Colonic mucosa (tissue), 4 donors: Measurements from ENCODE around the gene NELL2. TPM values are rescaled to one million over a fixed set of nuclear protein-coding genes. Genes with fewer than 3 reads are reported as not detected.

ENCODE experiments used
- DNase-seq: peaks from one replicate; pipeline ENCODE4 v3.0.0-alpha.2; 2020
- H3K27ac ChIP-seq: fragments of 200-600 bp; one replicate; pipeline ENCODE4 v1.8.0; 2021
- H3K27me3 ChIP-seq: fragments of 200-600 bp; one replicate; pipeline ENCODE4 v1.8.0; 2021
- H3K36me3 ChIP-seq: fragments of 200-600 bp; one replicate; pipeline ENCODE4 v1.8.0; 2021
- H3K4me1 ChIP-seq: fragments of 200-600 bp; one replicate; pipeline ENCODE4 v1.8.0; 2021; ENCODE audit warnings: mild to moderate bottlenecking
- H3K4me3 ChIP-seq: fragments of 200-600 bp; one replicate; pipeline ENCODE4 v1.8.0; 2021
- H3K9ac ChIP-seq, 2 donors: one replicate each; pipeline ENCODE4 v1.7.0; 2013; ENCODE audit warnings: control low read depth in 2 of 2, low read depth in 2 of 2, low read length in 2 of 2
- H3K9me3 ChIP-seq: fragments of 200-600 bp; one replicate; pipeline ENCODE4 v1.8.0; 2021
- CTCF ChIP-seq: fragments of 200-600 bp; IDR thresholded peaks from one replicate; pipeline ENCODE4 v1.8.0; 2022; ENCODE audit warnings: antibody characterized with exemption, mild to moderate bottlenecking
- intact Hi-C: fragments of 100-400 bp; cut with DNase I; formaldehyde crosslinking; loops from one replicate; pipeline ENCODE4 v1.14.1; 2022
- total RNA-seq, 2 donors: library from RNA; stranded (reverse); fragmentation: NEBNext Ultra II Directional in 1 of 2; extraction: Animal tissue kit (Norgen Biotek cat#: 25700) in 1 of 2; gene quantifications; one replicate each; pipeline ENCODE4 v1.2.1, GENCODE V29; 2021
- donor health status: healthy.
- donor health status: DM: no; HTN: no; CAD: no.
- donor health status: DM: no; HTN: no; CAD: no.

The NELL2 gene
- total RNA-seq, 2 donors from 2014 or later: 2.1 to 3.0 TPM

GRCh38 chr12:44875417-44875953, 630 bp downstream of the NELL2 start:
- no peak overlapping the region for H3K9ac ChIP-seq
- H3K4me1 ChIP-seq: peaks cover 5% of the 10 kb centered on the region
- H3K27me3 ChIP-seq: peaks cover 12% of the 10 kb centered on the region
- no peak overlapping the region for H3K27ac ChIP-seq
- intact Hi-C loops: no loop called here
- no peaks in the 10 kb centered on the region for H3K9me3 ChIP-seq
- no peak for TF ChIP-seq CTCF
- no peaks in the 10 kb centered on the region for H3K36me3 ChIP-seq
- no peak for DNase-seq
- peak overlapping the region; percentile 46 for H3K4me3 ChIP-seq

- Histone ChIP-seq H3K4me1 (peaks cover 5% of the 10 kb centered on the region), H3K9ac (no peak overlapping the region), H3K4me3 (peak overlapping the region; percentile 46), H3K9me3 (no peaks in the 10 kb centered on the region), H3K27me3 (peaks cover 12% of the 10 kb centered on the region), H3K27ac (no peak overlapping the region), H3K36me3 (no peaks in the 10 kb centered on the region)
- no peak for DNase-seq
- intact Hi-C loops: no loop called here
- no peak for TF ChIP-seq CTCF
Observed at GRCh38 chr12:44874981-44875416, 1.1 kb downstream of the NELL2 start.

- DNase-seq: no peak
- H3K27ac ChIP-seq: no peak overlapping the region
- no peak overlapping the region for H3K4me3 ChIP-seq
- H3K9ac ChIP-seq: no peak overlapping the region
- no peak for TF ChIP-seq CTCF
- peaks cover 5% of the 10 kb centered on the region for H3K4me1 ChIP-seq
- intact Hi-C loops: no loop called here
- peaks cover 12% of the 10 kb centered on the region for H3K27me3 ChIP-seq
- H3K9me3 ChIP-seq: no peaks in the 10 kb centered on the region
- H3K36me3 ChIP-seq: no peaks in the 10 kb centered on the region
Observed at GRCh38 chr12:44873898-44874297, 2.2 kb downstream of the NELL2 start.

GRCh38 chr12:44869503-44869902, 6.6 kb downstream of the NELL2 start:
- H3K36me3 ChIP-seq: no peaks in the 10 kb centered on the region
- intact Hi-C loops: no loop called here
- no peaks in the 10 kb centered on the region for H3K4me1 ChIP-seq
- no peaks in the 10 kb centered on the region for H3K9me3 ChIP-seq
- no peak overlapping the region for H3K27ac ChIP-seq
- DNase-seq: no peak
- H3K27me3 ChIP-seq: no peaks in the 10 kb centered on the region
- no peak overlapping the region for H3K9ac ChIP-seq
- H3K4me3 ChIP-seq: no peak overlapping the region
- TF ChIP-seq CTCF: no peak

- no peak for DNase-seq
- no peaks in the 10 kb centered on the region for H3K9me3 ChIP-seq
- H3K9ac ChIP-seq: no peak overlapping the region
- intact Hi-C loops: no loop called here
- H3K27ac ChIP-seq: no peak overlapping the region
- H3K4me1 ChIP-seq: no peaks in the 10 kb centered on the region
- H3K4me3 ChIP-seq: no peak overlapping the region
- no peak for TF ChIP-seq CTCF
- H3K27me3 ChIP-seq: no peaks in the 10 kb centered on the region
- no peaks in the 10 kb centered on the region for H3K36me3 ChIP-seq
Observed at GRCh38 chr12:44863867-44864266, 12.2 kb downstream of the NELL2 start.
